SK-N-SH (cell line): ENCODE results near the gene RAPGEFL1. TPM values are rescaled to one million over a fixed set of nuclear protein-coding genes. Genes with fewer than 3 reads are reported as not detected.

Experiments
- CTCF ChIA-PET: fragments of 300-600, 350-600 bp; formaldehyde crosslinking; extraction: SDS; loops from one replicate; lab custom pipeline; 2021; lab: Yijun Ruan, JAX
- POLR2A ChIA-PET: fragments of 350-600 bp; sonication (Branson Sonifier 250); formaldehyde crosslinking; extraction: SDS; loops from one replicate; lab custom pipeline; 2020; ENCODE audit warnings: antibody characterized with exemption, inconsistent platforms; lab: Yijun Ruan, JAX
- DNase-seq: peaks from one replicate; pipeline ENCODE4 v3.0.0; 2012
- H2AFZ ChIP-seq: fragments of 200-600 bp; sonication (generic); 2 replicates; pipeline ENCODE4 v1.8.1; 2016; ENCODE audit warnings: antibody characterized with exemption, mild to moderate bottlenecking, low read depth
- H3F3A ChIP-seq: fragments of 200-600 bp; sonication (generic); replicated peaks from 2 replicates; pipeline ENCODE3; 2016; ENCODE audit warnings: antibody characterized with exemption, mild to moderate bottlenecking; ENCODE audit not compliant: insufficient read depth
- H3K27ac ChIP-seq, 2 experiments: fragments of 200-500 bp in 1 of 2; fragments of 200-600 bp in 1 of 2; sonication (Bioruptor generic) in 1 of 2; sonication (generic), shearing (Covaris generic) in 1 of 2; 2 replicates each; pipeline versions ENCODE4 v1.5.1 to v1.6.1; 2014 to 2016; ENCODE audit warnings: low read depth in 2 of 2, inconsistent platforms in 1 of 2, low read length in 1 of 2, mild to moderate bottlenecking in 1 of 2, mixed read lengths in 1 of 2
- H3K27me3 ChIP-seq: fragments of 200-600 bp; sonication (generic), shearing (Covaris generic); 2 replicates; pipeline ENCODE4 v1.6.1; 2016; ENCODE audit warnings: mixed run types; ENCODE audit not compliant: insufficient read depth
- H3K36me3 ChIP-seq, 2 experiments: fragments of 200-500 bp in 1 of 2; fragments of 200-600 bp in 1 of 2; sonication (Bioruptor generic) in 1 of 2; sonication (generic) in 1 of 2; replicated peaks in 1 of 2; 2 replicates each; pipeline versions ENCODE3 to v1.5.1; 2014 to 2016; ENCODE audit warnings: low read length in 1 of 2, mild to moderate bottlenecking in 1 of 2; ENCODE audit not compliant: insufficient read depth in 2 of 2, control insufficient read depth in 1 of 2
- H3K4me1 ChIP-seq, 2 experiments: fragments of 200-500 bp in 1 of 2; fragments of 200-600 bp in 1 of 2; sonication (Bioruptor generic) in 1 of 2; sonication (generic), shearing (Covaris generic) in 1 of 2; 2 replicates each; pipeline versions ENCODE4 v1.5.1 to v1.6.1; 2014 to 2016; ENCODE audit warnings: low read depth in 1 of 2, low read length in 1 of 2, mixed run types in 1 of 2; ENCODE audit not compliant: insufficient read depth in 2 of 2, control insufficient read depth in 1 of 2
- H3K4me2 ChIP-seq: fragments of 200-600 bp; sonication (generic), shearing (Covaris generic); 2 replicates; pipeline ENCODE4 v1.6.1; 2017; ENCODE audit warnings: mixed run types
- H3K4me3 ChIP-seq, 2 experiments: fragments of 200-500 bp in 1 of 2; fragments of 200-600 bp in 1 of 2; sonication (Bioruptor generic) in 1 of 2; sonication (generic), shearing (Covaris generic) in 1 of 2; 2 replicates each; pipeline versions ENCODE4 v1.5.1 to v1.8.1; 2014 to 2016; ENCODE audit warnings: low read depth in 2 of 2, inconsistent platforms in 1 of 2, low read length in 1 of 2, mild to moderate bottlenecking in 1 of 2, mixed read lengths in 1 of 2, moderate library complexity in 1 of 2
- H3K79me2 ChIP-seq: fragments of 200-600 bp; sonication (generic); 2 replicates; pipeline ENCODE4 v1.8.1; 2017; ENCODE audit warnings: mild to moderate bottlenecking; ENCODE audit not compliant: insufficient read depth
- H3K9ac ChIP-seq: fragments of 200-600 bp; sonication (generic); 2 replicates; pipeline ENCODE4 v1.6.1; 2017; ENCODE audit warnings: mixed run types
- H3K9me2 ChIP-seq: fragments of 200-600 bp; sonication (generic); 2 replicates; pipeline ENCODE4 v1.6.1; 2017; ENCODE audit warnings: mixed run types
- H3K9me3 ChIP-seq: fragments of 200-600 bp; sonication (generic); 2 replicates; pipeline ENCODE4 v1.6.1; 2017; ENCODE audit warnings: mixed run types, mild to moderate bottlenecking, moderate library complexity
- H4K20me1 ChIP-seq: fragments of 200-600 bp; sonication (generic); 2 replicates; pipeline ENCODE4 v1.6.1; 2017; ENCODE audit warnings: mild to moderate bottlenecking, mixed run types; ENCODE audit not compliant: insufficient read depth
- CHD2 ChIP-seq: fragments of 150-350 bp; IDR thresholded peaks from 2 replicates; pipeline ENCODE4 v1.6.1; 2018; ENCODE audit warnings: low read length; ENCODE audit not compliant: partially characterized antibody
- ELF1 ChIP-seq: IDR thresholded peaks from 2 replicates; pipeline ENCODE4 v1.4.0; 2012
- EP300 ChIP-seq, 2 experiments: IDR thresholded peaks; 2 replicates each; pipeline versions ENCODE4 v1.4.0 to v1.6.1; 2012; ENCODE audit warnings: borderline replicate concordance in 1 of 2, low read depth in 1 of 2, low read length in 1 of 2
- EZH2phosphoT487 ChIP-seq: fragments of 200-600 bp; sonication (generic); IDR thresholded peaks from 2 replicates; pipeline ENCODE4 v1.6.1; 2017; ENCODE audit warnings: low read depth, mixed run types, mild to moderate bottlenecking, antibody characterized with exemption, moderate library complexity, borderline replicate concordance
- FOSL2 ChIP-seq: IDR thresholded peaks from 2 replicates; pipeline ENCODE4 v1.4.0; 2012; ENCODE audit warnings: low read depth, mild to moderate bottlenecking, moderate library complexity, borderline replicate concordance
- FOXJ3 ChIP-seq: sonication (generic); formaldehyde crosslinking; IDR thresholded peaks from 2 replicates; pipeline ENCODE4 v1.5.1; 2020; ENCODE audit warnings: mild to moderate bottlenecking, missing genetic modification reagents
- GABPA ChIP-seq: IDR thresholded peaks from 2 replicates; pipeline ENCODE4 v1.4.0; 2012; ENCODE audit warnings: low read depth, mild to moderate bottlenecking
- MEF2A ChIP-seq: IDR thresholded peaks from 2 replicates; pipeline ENCODE4 v1.4.0; 2012; ENCODE audit warnings: low read depth, borderline replicate concordance
- NFIC ChIP-seq: IDR thresholded peaks from 2 replicates; pipeline ENCODE4 v1.4.0; 2012; ENCODE audit warnings: borderline replicate concordance
- NRF1 ChIP-seq: IDR thresholded peaks from 2 replicates; pipeline ENCODE4 v1.6.1; 2012; ENCODE audit warnings: low read depth, mild to moderate bottlenecking, low read length
- POLR2AphosphoS5 ChIP-seq: IDR thresholded peaks from 2 replicates; pipeline ENCODE4 v1.6.1; 2012; ENCODE audit warnings: low read depth, low read length
- RAD21 ChIP-seq: IDR thresholded peaks from 2 replicates; pipeline ENCODE4 v1.6.1; 2012; ENCODE audit warnings: mild to moderate bottlenecking, low read length
- RFX5 ChIP-seq: IDR thresholded peaks from 2 replicates; pipeline ENCODE4 v1.6.1; 2012; ENCODE audit warnings: mild to moderate bottlenecking, improper control_type of control experiment, low read length
- SIN3A ChIP-seq: IDR thresholded peaks from 2 replicates; pipeline ENCODE4 v1.6.1; 2012; ENCODE audit warnings: low read depth, mild to moderate bottlenecking, low read length, moderate library complexity, borderline replicate concordance
- TAF1 ChIP-seq: IDR thresholded peaks from 2 replicates; pipeline ENCODE4 v1.6.1; 2012; ENCODE audit warnings: low read depth, mild to moderate bottlenecking, low read length, moderate library complexity, borderline replicate concordance
- TCF12 ChIP-seq: IDR thresholded peaks from 2 replicates; pipeline ENCODE4 v1.4.0; 2012
- WGBS: methylation state at CpG from one replicate; pipeline ENCODE4 v1.1.6; 2017; ENCODE audit warnings: low lambda C conversion rate; 5-methylcytosine and 5-hydroxymethylcytosine counted together
- polyA plus RNA-seq, 3 experiments: library from polyadenylated mRNA; depleted of rRNA; stranded (reverse); fragments of >200 nt; gene quantifications; 2 replicates each; pipeline ENCODE4 v1.2.3, GENCODE V29; 2012
- TF ChIP-seq, protein P1 (sequence below): IDR thresholded peaks from 2 replicates; pipeline ENCODE4 v1.4.0; 2012; ENCODE audit warnings: low read depth, borderline replicate concordance
- TF ChIP-seq, protein P2 (sequence below): IDR thresholded peaks from 2 replicates; pipeline ENCODE4 v1.4.0; 2012; ENCODE audit warnings: low read depth, borderline replicate concordance
- TF ChIP-seq, protein P3 (sequence below): IDR thresholded peaks from 2 replicates; pipeline ENCODE4; 2012

RAPGEFL1 gene
- polyA plus RNA-seq, 1 of the 3 experiments (the other 2 are of a cell fraction): 5.9 TPM

DNA sequence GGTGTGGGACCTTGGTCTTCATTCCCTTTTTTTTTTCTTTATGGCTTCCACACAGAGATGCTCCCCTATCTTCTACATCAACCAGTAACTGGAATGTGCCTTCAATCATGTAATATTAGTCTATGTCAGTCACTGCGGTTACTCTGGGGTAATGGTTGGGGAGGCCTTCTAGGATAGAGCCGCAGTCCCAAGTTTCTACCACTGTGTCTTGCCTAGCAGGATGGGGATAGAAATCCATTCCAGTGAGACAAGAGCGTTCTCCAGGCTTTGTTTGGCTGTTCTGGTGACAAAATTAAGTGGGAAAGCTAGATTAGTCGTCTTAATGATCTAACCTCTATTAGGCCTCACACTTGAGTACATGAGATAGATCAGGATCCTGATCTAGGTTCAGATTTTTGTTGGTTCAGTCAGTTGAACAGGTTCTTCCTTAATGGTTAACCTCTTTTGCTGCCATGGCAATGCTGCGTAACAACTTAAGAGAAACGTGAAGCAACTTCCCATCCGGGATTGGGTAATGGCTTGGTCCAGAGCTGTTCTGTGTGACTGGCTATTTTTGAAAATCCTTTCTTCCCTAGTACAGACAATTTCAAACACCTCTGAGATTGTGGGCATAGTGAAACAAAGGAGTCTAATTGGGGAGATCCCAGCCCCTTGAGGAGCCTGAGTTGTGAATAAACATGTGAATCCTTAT, 46.8 kb upstream of the RAPGEFL1 start:
- no peak for TF ChIP-seq MEF2A
- TF ChIP-seq, protein P1, sequence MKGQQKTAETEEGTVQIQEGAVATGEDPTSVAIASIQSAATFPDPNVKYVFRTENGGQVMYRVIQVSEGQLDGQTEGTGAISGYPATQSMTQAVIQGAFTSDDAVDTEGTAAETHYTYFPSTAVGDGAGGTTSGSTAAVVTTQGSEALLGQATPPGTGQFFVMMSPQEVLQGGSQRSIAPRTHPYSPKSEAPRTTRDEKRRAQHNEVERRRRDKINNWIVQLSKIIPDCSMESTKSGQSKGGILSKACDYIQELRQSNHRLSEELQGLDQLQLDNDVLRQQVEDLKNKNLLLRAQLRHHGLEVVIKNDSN: no peak
- TF ChIP-seq GABPA: no peak
- TF ChIP-seq, protein P2, sequence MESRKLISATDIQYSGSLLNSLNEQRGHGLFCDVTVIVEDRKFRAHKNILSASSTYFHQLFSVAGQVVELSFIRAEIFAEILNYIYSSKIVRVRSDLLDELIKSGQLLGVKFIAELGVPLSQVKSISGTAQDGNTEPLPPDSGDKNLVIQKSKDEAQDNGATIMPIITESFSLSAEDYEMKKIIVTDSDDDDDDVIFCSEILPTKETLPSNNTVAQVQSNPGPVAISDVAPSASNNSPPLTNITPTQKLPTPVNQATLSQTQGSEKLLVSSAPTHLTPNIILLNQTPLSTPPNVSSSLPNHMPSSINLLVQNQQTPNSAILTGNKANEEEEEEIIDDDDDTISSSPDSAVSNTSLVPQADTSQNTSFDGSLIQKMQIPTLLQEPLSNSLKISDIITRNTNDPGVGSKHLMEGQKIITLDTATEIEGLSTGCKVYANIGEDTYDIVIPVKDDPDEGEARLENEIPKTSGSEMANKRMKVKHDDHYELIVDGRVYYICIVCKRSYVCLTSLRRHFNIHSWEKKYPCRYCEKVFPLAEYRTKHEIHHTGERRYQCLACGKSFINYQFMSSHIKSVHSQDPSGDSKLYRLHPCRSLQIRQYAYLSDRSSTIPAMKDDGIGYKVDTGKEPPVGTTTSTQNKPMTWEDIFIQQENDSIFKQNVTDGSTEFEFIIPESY: no peak
- TF ChIP-seq EP300 (IDR thresholded peaks at IDR 0.05; ENCODE audit: borderline replicate concordance in 1 of 2, low read depth in 1 of 2, low read length in 1 of 2): no peak
- TF ChIP-seq FOXJ3 (CRISPR knock-in tag): no peak
- no peak for TF ChIP-seq NFIC
- TF ChIP-seq CHD2: no peak
- no peak for TF ChIP-seq SIN3A
- TF ChIP-seq POLR2AphosphoS5: no peak
- TF ChIP-seq TCF12: no peak
- TF ChIP-seq ELF1: no peak
- no peak for TF ChIP-seq EZH2phosphoT487
- no peak for TF ChIP-seq RAD21
- TF ChIP-seq FOSL2: no peak
- TF ChIP-seq NRF1: no peak
- TF ChIP-seq RFX5: no peak
- TF ChIP-seq TAF1: no peak
- TF ChIP-seq, protein P3, sequence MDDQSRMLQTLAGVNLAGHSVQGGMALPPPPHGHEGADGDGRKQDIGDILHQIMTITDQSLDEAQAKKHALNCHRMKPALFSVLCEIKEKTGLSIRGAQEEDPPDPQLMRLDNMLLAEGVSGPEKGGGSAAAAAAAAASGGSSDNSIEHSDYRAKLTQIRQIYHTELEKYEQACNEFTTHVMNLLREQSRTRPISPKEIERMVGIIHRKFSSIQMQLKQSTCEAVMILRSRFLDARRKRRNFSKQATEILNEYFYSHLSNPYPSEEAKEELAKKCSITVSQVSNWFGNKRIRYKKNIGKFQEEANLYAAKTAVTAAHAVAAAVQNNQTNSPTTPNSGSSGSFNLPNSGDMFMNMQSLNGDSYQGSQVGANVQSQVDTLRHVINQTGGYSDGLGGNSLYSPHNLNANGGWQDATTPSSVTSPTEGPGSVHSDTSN: no peak
- H3K9me2 ChIP-seq: no peaks in the 10 kb centered on the region
- H3K36me3 ChIP-seq: peaks cover 78 to 80% of the 10 kb centered on the region in 2 experiments
- H3K79me2 ChIP-seq: peaks cover 71% of the 10 kb centered on the region
- peaks cover 31% of the 10 kb centered on the region for H3F3A ChIP-seq
- H3K27me3 ChIP-seq: no peaks in the 10 kb centered on the region
- ChIA-PET POLR2A (no interaction called here), CTCF (interaction anchor here (2.5 kb wide), 1 partner anchor 9 kb away, joined by 9 read pairs; the partner anchor contains the start of gene CASC3)
- DNase-seq: no peak
- no peak overlapping the region for H2AFZ ChIP-seq
- no peak overlapping the region for H3K27ac ChIP-seq
- no peaks in the 10 kb centered on the region for H3K4me1 ChIP-seq
- no peak overlapping the region for H3K9ac ChIP-seq
- H3K4me2 ChIP-seq: no peak overlapping the region
- no peak overlapping the region for H3K4me3 ChIP-seq
- peaks cover 7% of the 10 kb centered on the region for H4K20me1 ChIP-seq
- H3K9me3 ChIP-seq: no peaks in the 10 kb centered on the region
- WGBS: 91% methylated on average over 7 of the region's 7 CpGs
